HEK293 (cell line): Measurements from ENCODE around the gene ZNF175.

ENCODE experiments used
- CTCF ChIA-PET: fragments of 350-600 bp; formaldehyde crosslinking; extraction: SDS; loops from one replicate; lab custom pipeline; 2021; ENCODE audit warnings: antibody characterized with exemption; lab: Yijun Ruan, JAX
- POLR2A ChIA-PET: fragments of 300-600 bp; formaldehyde crosslinking; extraction: SDS; loops from one replicate; lab custom pipeline; 2020; ENCODE audit warnings: antibody characterized with exemption, inconsistent platforms; lab: Yijun Ruan, JAX
- H3K27ac ChIP-seq: fragments of 200-500 bp; sonication (Bioruptor generic); 2 replicates; pipeline ENCODE4 v1.5.1; 2014; ENCODE audit warnings: low read depth, low read length, control low read depth, inconsistent platforms; ENCODE audit errors: extremely low read depth
- H3K36me3 ChIP-seq, 2 experiments: fragments of 200-500 bp in 1 of 2; sonication (Bioruptor generic) in 1 of 2; 1 replicate in 1 of 2; 2 replicates in 1 of 2; pipeline ENCODE4 v1.5.1; 2014 to 2017; ENCODE audit warnings: inconsistent platforms in 2 of 2, low read length in 2 of 2; ENCODE audit not compliant: control insufficient read depth in 2 of 2, insufficient read depth in 1 of 2
- H3K4me1 ChIP-seq: fragments of 200-500 bp; sonication (Bioruptor generic); 2 replicates; pipeline ENCODE4 v1.5.1; 2014; ENCODE audit warnings: mild to moderate bottlenecking, low read length, inconsistent platforms; ENCODE audit not compliant: control insufficient read depth, insufficient read depth
- H3K4me3 ChIP-seq: 2 replicates; pipeline ENCODE4 v1.5.1; 2011; ENCODE audit warnings: low read depth, mild to moderate bottlenecking, control low read depth, low read length, moderate library complexity
- H3K9me3 ChIP-seq: fragments of 200-500 bp; sonication (Bioruptor generic); 2 replicates; pipeline ENCODE4 v1.5.1; 2014; ENCODE audit warnings: low read depth, low read length, inconsistent platforms; ENCODE audit not compliant: control insufficient read depth, insufficient read depth
- GLIS1 ChIP-seq: fragments of 450-650 bp; formaldehyde crosslinking; IDR thresholded peaks from 2 replicates; pipeline ENCODE4 v1.5.1; 2016; ENCODE audit warnings: missing biosample characterization, missing genetic modification characterization
- TSHZ1 ChIP-seq: fragments of 450-650 bp; formaldehyde crosslinking; IDR thresholded peaks from 2 replicates; pipeline ENCODE4 v1.5.1; 2016; ENCODE audit warnings: missing biosample characterization, missing genetic modification characterization, borderline replicate concordance
- ZFP37 ChIP-seq: fragments of 450-650 bp; formaldehyde crosslinking; IDR thresholded peaks from 2 replicates; pipeline ENCODE4 v1.5.1; 2016; ENCODE audit warnings: missing biosample characterization, missing genetic modification characterization
- ZNF148 ChIP-seq: fragments of 450-650 bp; formaldehyde crosslinking; IDR thresholded peaks from 2 replicates; pipeline ENCODE4 v1.5.0; 2017; ENCODE audit warnings: missing biosample characterization, missing genetic modification characterization, borderline replicate concordance
- ZNF184 ChIP-seq: fragments of 450-650 bp; IDR thresholded peaks from 2 replicates; pipeline ENCODE4 v1.5.1; 2018; ENCODE audit warnings: missing biosample characterization, mild to moderate bottlenecking, missing genetic modification characterization
- ZNF211 ChIP-seq: fragments of 450-650 bp; formaldehyde crosslinking; IDR thresholded peaks from 2 replicates; pipeline ENCODE4 v1.5.1; 2016; ENCODE audit warnings: low read depth, missing biosample characterization, missing genetic modification characterization
- ZNF302 ChIP-seq: fragments of 450-650 bp; formaldehyde crosslinking; IDR thresholded peaks from 2 replicates; pipeline ENCODE4 v1.5.1; 2016; ENCODE audit warnings: missing biosample characterization, missing genetic modification characterization, low read depth
- ZNF350 ChIP-seq: fragments of 450-650 bp; formaldehyde crosslinking; IDR thresholded peaks from 2 replicates; pipeline ENCODE4 v1.5.0; 2017; ENCODE audit warnings: missing biosample characterization, mild to moderate bottlenecking, missing genetic modification characterization
- ZNF37A ChIP-seq: fragments of 450-650 bp; IDR thresholded peaks from 2 replicates; pipeline ENCODE4 v1.5.1; 2018; ENCODE audit warnings: missing biosample characterization, missing genetic modification characterization
- ZNF394 ChIP-seq: fragments of 450-650 bp; formaldehyde crosslinking; IDR thresholded peaks from 2 replicates; pipeline ENCODE4 v1.5.1; 2016; ENCODE audit warnings: missing biosample characterization, missing genetic modification characterization, mild to moderate bottlenecking, moderate library complexity, borderline replicate concordance
- ZNF416 ChIP-seq: fragments of 450-650 bp; formaldehyde crosslinking; IDR thresholded peaks from 2 replicates; pipeline ENCODE4 v1.5.1; 2016; ENCODE audit warnings: missing biosample characterization, missing genetic modification characterization
- ZNF423 ChIP-seq: fragments of 450-650 bp; formaldehyde crosslinking; IDR thresholded peaks from 2 replicates; pipeline ENCODE4 v1.5.1; 2016; ENCODE audit warnings: missing biosample characterization, missing genetic modification characterization
- ZNF776 ChIP-seq: fragments of 450-650 bp; formaldehyde crosslinking; IDR thresholded peaks from 2 replicates; pipeline ENCODE4 v1.5.0; 2017; ENCODE audit warnings: missing biosample characterization, missing genetic modification characterization, borderline replicate concordance
- ZNF843 ChIP-seq: fragments of 450-650 bp; formaldehyde crosslinking; IDR thresholded peaks from 2 replicates; pipeline ENCODE4 v1.5.1; 2016; ENCODE audit warnings: missing biosample characterization, missing genetic modification characterization
- TF ChIP-seq, protein P1 (sequence below): fragments of 450-650 bp; formaldehyde crosslinking; IDR thresholded peaks from 2 replicates; pipeline ENCODE4 v1.5.1; 2016; ENCODE audit warnings: missing biosample characterization, missing genetic modification characterization
- TF ChIP-seq, protein P2 (sequence below): fragments of 450-650 bp; formaldehyde crosslinking; IDR thresholded peaks from 2 replicates; pipeline ENCODE4; 2016; ENCODE audit warnings: missing biosample characterization, missing genetic modification characterization

The ZNF175 gene

GRCh38 chr19:51550848-51551672 lies 20.0 kb upstream of the ZNF175 start (continued):
- TF ChIP-seq ZNF211 (tag by site-specific recombination) (no peak), ZNF776 (no peak), ZNF184 (no peak), ZNF148 (tag by site-specific recombination) (no peak)
- TF ChIP-seq, protein P1, sequence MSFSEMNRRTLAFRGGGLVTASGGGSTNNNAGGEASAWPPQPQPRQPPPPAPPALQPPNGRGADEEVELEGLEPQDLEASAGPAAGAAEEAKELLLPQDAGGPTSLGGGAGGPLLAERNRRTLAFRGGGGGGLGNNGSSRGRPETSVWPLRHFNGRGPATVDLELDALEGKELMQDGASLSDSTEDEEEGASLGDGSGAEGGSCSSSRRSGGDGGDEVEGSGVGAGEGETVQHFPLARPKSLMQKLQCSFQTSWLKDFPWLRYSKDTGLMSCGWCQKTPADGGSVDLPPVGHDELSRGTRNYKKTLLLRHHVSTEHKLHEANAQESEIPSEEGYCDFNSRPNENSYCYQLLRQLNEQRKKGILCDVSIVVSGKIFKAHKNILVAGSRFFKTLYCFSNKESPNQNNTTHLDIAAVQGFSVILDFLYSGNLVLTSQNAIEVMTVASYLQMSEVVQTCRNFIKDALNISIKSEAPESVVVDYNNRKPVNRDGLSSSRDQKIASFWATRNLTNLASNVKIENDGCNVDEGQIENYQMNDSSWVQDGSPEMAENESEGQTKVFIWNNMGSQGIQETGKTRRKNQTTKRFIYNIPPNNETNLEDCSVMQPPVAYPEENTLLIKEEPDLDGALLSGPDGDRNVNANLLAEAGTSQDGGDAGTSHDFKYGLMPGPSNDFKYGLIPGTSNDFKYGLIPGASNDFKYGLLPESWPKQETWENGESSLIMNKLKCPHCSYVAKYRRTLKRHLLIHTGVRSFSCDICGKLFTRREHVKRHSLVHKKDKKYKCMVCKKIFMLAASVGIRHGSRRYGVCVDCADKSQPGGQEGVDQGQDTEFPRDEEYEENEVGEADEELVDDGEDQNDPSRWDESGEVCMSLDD, result no peak
- TF ChIP-seq, protein P2, sequence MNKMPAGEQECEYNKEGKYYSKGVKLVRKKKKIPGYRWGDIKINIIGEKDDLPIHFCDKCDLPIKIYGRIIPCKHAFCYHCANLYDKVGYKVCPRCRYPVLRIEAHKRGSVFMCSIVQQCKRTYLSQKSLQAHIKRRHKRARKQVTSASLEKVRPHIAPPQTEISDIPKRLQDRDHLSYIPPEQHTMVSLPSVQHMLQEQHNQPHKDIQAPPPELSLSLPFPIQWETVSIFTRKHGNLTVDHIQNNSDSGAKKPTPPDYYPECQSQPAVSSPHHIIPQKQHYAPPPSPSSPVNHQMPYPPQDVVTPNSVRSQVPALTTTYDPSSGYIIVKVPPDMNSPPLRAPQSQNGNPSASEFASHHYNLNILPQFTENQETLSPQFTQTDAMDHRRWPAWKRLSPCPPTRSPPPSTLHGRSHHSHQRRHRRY (tag by site-specific recombination), result no peak

DNA sequence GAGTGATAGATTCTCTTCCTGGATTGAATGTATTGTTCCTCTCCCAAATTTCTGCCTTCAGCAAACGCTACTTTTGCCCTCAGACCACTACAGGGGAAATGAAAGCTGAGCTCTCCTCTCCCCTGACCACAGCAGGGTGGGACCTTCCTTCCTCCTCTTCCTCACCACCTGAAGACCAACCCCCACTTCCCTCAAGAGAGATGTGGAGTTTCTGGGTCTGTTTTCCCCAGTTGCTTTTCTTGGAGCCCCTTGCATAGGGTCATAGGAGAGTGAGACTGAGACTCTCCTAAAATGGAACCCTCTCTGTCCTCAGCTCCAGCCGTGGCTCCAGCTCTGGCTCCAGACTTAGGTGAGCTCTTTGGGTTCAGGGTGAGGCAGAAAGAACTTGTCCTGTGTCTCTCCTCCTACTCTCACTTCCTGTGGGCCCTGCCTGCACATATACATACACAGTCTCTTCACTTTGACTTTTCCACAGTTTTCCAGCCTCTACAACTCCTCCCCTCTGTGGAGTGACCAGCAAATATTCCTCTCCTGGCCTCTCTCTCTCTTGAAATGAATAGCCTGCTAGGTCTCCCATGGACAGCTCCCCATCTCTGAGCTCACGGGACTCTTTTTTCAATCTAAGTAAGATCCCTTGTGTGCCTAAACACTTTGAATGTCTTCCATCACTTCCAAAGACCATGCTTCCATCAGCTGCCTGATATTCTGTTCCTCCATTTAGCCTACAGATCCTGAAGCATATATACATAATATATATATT lies 19.2 kb upstream of the ZNF175 start:
- Histone ChIP-seq H3K27ac (no peak overlapping the region), H3K36me3 (no peaks in the 10 kb centered on the region), H3K4me1 (no peaks in the 10 kb centered on the region), H3K9me3 (no peaks in the 10 kb centered on the region), H3K4me3 (no peak overlapping the region)
- TF ChIP-seq ZNF350 (no peak), GLIS1 (no peak), ZNF184 (no peak), TSHZ1 (tag by site-specific recombination) (no peak), ZNF394 (no peak), ZNF423 (tag by site-specific recombination) (no peak), ZNF37A (tag by site-specific recombination) (no peak), ZNF416 (tag by site-specific recombination) (no peak), ZFP37 (tag by site-specific recombination) (no peak), ZNF302 (tag by site-specific recombination) (no peak), ZNF843 (no peak)
- ChIA-PET CTCF (interaction anchor here (0.6 to 1.0 kb wide), 2 partner anchors 56 to 128 kb away, joined by 3 to 4 read pairs; no protein-coding TSS in a partner anchor), POLR2A (interaction anchor here (0.6 kb wide), 1 partner anchor 1026 kb away, joined by 4 read pairs; no protein-coding TSS in a partner anchor)
